Measurements from ENCODE around the gene PDZD7. TPM values are rescaled to one million over a fixed set of nuclear protein-coding genes. Genes with fewer than 3 reads are reported as not detected.

The PDZD7 gene
- total RNA-seq, 2 experiments from 2014 or later, result 1.7 to 3.1 TPM

GRCh38 chr10:100998183-100998990 is 32.5 kb downstream of the PDZD7 start:
- Mint-ChIP-seq H3K9me3 (no peaks in the 10 kb centered on the region), H3K27me3 (no peaks in the 10 kb centered on the region), H3K4me1 (ENCODE audit: low read depth) (peaks cover 25% of the 10 kb centered on the region), H3K36me3 (ENCODE audit: low read depth) (peaks cover 19% of the 10 kb centered on the region), H3K27ac (peak overlapping the region; percentile 76), H3K4me3 (peak overlapping the region; percentile 90)
- DNase-seq (peak in 13 of 14 experiments; percentile 41 to 84 (median 65)), ATAC-seq (ENCODE audit: poor library complexity) (peak; percentile 35)
- Histone ChIP-seq H3K36me3 (ENCODE audit: insufficient read depth, low read length) (peaks cover 14% of the 10 kb centered on the region), H3K27me3 (ENCODE audit: control insufficient read depth in 1 of 2, insufficient read depth in 2 of 2, low read length in 2 of 2) (no peaks in the 10 kb centered on the region), H3K27ac (ENCODE audit: low read depth in 1 of 2, low read length in 2 of 2) (peak overlapping the region; percentile 82 to 90), H3K9me3 (ENCODE audit: control insufficient read depth in 1 of 2, insufficient read depth in 1 of 2, low read length in 2 of 2) (no peaks in the 10 kb centered on the region), H3K4me3 (ENCODE audit: low read length) (peak overlapping the region; percentile 97), H3K4me1 (ENCODE audit: insufficient read depth, low read length) (peaks cover 41% of the 10 kb centered on the region)
- no peak for TF ChIP-seq CTCF (IDR thresholded peaks at IDR 0.05)
- CTCF ChIA-PET, result interaction anchor here (1.0 to 3.6 kb wide), 9 partner anchors 8 to 463 kb away, joined by 3 to 20 read pairs (median 5); partner anchors contain the start of genes HIF1AN, PDZD7 and SFXN3
- POLR2A ChIA-PET, result interaction anchor here (0.6 to 5.1 kb wide), 6 partner anchors 11 to 1453 kb away, joined by 3 to 44 read pairs (median 8); partner anchors contain the start of genes C10orf95, MRPL43, PDZD7 and SFXN3
- intact Hi-C loops (cut with DNase I, micrococcal nuclease), result loop anchor here in 1 of 2 experiments (1.0 kb wide), 1 partner anchor 33 kb away; the partner anchor contains the start of genes PDZD7 and SFXN3

DNA sequence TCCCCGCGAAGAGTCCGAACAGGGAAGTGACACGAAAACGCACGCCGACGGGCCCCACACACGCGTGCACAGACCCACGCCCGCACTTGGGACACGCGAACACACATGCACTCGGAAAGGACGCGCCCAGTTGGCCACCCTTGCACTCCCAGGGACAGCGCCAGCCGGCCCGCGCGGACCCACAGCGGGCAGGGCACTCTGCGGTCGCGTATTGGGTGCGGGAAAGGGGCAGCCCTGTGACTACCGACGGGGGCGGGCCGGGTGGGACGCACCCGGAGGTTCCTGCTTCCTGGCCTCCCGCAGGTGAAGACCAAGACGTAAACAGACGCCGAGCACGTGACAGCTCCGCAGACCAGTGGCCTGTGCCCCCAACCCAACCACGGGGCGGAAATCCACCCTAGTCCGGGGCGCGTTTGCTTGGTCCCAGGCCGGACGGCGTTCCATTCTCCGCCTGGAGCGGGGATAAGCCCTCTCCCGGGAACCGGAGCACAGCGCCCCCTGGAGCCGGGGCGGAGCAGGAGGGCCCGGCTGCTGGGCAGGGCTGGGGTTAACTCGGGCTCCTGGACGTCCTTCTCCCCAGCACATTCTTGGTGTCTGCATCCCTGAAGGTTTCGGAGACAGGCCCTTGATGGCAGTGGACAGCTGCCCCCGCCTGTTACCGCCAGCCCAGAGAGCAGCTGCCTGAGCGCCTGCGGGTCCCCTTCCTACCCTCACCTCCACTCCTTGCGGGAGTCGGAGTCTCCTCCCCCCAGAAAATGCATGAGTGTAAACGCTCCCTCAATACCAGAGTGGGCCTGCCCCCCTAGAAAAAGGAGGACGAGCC is 33.4 kb downstream of the PDZD7 start:
- Histone ChIP-seq H3K4me1 (ENCODE audit: insufficient read depth, low read length) (peaks cover 41% of the 10 kb centered on the region), H3K9me3 (ENCODE audit: control insufficient read depth in 1 of 2, insufficient read depth in 1 of 2, low read length in 2 of 2) (no peaks in the 10 kb centered on the region), H3K36me3 (ENCODE audit: insufficient read depth, low read length) (peaks cover 12% of the 10 kb centered on the region), H3K4me3 (ENCODE audit: low read length) (peak overlapping the region; percentile 97), H3K27me3 (ENCODE audit: control insufficient read depth in 1 of 2, insufficient read depth in 2 of 2, low read length in 2 of 2) (no peaks in the 10 kb centered on the region), H3K27ac (ENCODE audit: low read depth in 1 of 2, low read length in 2 of 2) (peak overlapping the region; percentile 82 to 90)
- Mint-ChIP-seq H3K4me3 (peak overlapping the region; percentile 90), H3K27ac (peak overlapping the region; percentile 81), H3K27me3 (no peaks in the 10 kb centered on the region), H3K9me3 (no peaks in the 10 kb centered on the region), H3K36me3 (ENCODE audit: low read depth) (peaks cover 27% of the 10 kb centered on the region), H3K4me1 (ENCODE audit: low read depth) (peaks cover 25% of the 10 kb centered on the region)
- ATAC-seq (ENCODE audit: poor library complexity) (peak; percentile 46), DNase-seq (peak; percentile 38 to 81 (median 64))
- intact Hi-C loops (cut with DNase I, micrococcal nuclease), result loop anchor here in 1 of 2 experiments (1.0 kb wide), 1 partner anchor 34 kb away; the partner anchor contains the start of genes PDZD7 and SFXN3
- POLR2A ChIA-PET, result interaction anchor here (0.6 to 5.1 kb wide), 7 partner anchors 9 to 1454 kb away, joined by 3 to 44 read pairs (median 6); partner anchors contain the start of genes C10orf95, MRPL43, PDZD7 and SFXN3
- peak; percentile 99 for TF ChIP-seq CTCF (IDR thresholded peaks at IDR 0.05)
- CTCF ChIA-PET, result interaction anchor here (0.7 to 3.6 kb wide), 13 partner anchors 8 to 462 kb away, joined by 3 to 20 read pairs (median 5); partner anchors contain the start of genes HIF1AN, PDZD7 and SFXN3

Data from CD4-positive, alpha-beta T cell (primary cell).